Measurements from ENCODE around the gene STRIP1.

DNA sequence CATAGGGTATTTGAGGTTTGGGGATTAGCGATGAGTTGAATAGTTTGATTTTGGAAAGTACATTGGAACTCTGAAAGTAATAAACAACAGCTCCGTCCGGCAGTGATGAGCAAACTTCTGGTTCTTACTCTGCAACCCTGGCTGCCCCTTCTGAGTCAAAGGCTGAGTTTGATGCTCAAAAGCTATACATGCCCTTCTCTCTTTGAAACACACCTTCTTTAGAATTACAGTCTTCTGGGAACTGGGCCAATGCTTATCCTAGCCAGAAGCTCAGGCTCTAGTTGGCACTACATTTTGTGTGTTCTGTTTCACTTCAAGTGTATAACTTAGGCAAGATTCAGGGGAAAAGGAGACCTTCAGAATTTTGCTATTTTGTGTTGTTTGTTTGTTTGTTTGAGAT, 40.5 kb upstream of the STRIP1 start:
- TF ChIP-seq, protein P1, sequence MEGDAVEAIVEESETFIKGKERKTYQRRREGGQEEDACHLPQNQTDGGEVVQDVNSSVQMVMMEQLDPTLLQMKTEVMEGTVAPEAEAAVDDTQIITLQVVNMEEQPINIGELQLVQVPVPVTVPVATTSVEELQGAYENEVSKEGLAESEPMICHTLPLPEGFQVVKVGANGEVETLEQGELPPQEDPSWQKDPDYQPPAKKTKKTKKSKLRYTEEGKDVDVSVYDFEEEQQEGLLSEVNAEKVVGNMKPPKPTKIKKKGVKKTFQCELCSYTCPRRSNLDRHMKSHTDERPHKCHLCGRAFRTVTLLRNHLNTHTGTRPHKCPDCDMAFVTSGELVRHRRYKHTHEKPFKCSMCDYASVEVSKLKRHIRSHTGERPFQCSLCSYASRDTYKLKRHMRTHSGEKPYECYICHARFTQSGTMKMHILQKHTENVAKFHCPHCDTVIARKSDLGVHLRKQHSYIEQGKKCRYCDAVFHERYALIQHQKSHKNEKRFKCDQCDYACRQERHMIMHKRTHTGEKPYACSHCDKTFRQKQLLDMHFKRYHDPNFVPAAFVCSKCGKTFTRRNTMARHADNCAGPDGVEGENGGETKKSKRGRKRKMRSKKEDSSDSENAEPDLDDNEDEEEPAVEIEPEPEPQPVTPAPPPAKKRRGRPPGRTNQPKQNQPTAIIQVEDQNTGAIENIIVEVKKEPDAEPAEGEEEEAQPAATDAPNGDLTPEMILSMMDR (conservative IDR thresholded peaks at IDR 0.05; ENCODE audit: low read length) = no peak
- no peak for TF ChIP-seq EZH2phosphoT487 (IDR thresholded peaks at IDR 0.05; ENCODE audit: borderline replicate concordance, low read depth, low read length)
